GM23338 (cell line): Measurements from ENCODE around the gene RELL1.

Experiments used
- EZH2 ChIP-seq: fragments of 200-600 bp; sonication (generic); IDR thresholded peaks from one replicate; pipeline ENCODE4 v1.8.0; 2017; ENCODE audit warnings: antibody characterized with exemption, mild to moderate bottlenecking, low read depth; ENCODE audit not compliant: unreplicated experiment
- POLR2AphosphoS5 ChIP-seq: IDR thresholded peaks from 2 replicates; pipeline ENCODE4 v1.6.1; 2016; ENCODE audit warnings: antibody characterized with exemption, low read depth
- TF ChIP-seq, protein P1 (sequence below), 2 experiments: fragments of 200-600 bp in 1 of 2; sonication (generic) in 1 of 2; conservative IDR thresholded peaks; 2 replicates each; pipeline versions ENCODE4 v1.5.1 to v1.6.1; 2016 to 2017; ENCODE audit warnings: antibody characterized with exemption in 2 of 2, low read depth in 2 of 2, mild to moderate bottlenecking in 2 of 2, moderate library complexity in 1 of 2

DNA sequence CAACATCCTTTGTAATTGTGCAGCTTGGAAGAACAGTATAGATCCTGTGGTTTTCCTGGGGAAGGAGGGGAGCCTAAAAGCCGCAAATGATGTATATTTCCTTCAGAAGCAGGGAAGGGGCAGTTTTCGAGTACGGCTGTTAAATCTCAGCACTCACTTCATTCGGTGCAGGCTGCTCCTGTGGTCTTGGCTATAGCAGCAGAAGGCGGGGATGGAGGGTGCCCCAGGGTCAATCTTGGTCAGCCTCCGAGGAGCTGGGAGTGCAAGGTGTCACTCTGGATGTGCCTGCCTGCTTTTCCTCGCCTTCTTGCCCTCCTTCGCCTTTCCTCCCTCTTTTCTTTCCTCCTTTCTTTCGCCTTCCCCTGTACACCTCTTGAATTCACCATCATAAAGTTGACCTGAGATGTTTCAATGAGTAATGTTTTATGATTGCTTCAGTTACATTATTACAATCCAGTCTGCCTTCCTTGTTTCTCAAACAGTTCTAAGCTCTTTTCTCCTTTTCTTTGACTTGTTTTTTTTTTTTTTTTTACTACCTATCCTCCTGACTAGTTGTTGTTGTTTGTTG, 101.6 kb downstream of the RELL1 start:
- TF ChIP-seq, protein P1, sequence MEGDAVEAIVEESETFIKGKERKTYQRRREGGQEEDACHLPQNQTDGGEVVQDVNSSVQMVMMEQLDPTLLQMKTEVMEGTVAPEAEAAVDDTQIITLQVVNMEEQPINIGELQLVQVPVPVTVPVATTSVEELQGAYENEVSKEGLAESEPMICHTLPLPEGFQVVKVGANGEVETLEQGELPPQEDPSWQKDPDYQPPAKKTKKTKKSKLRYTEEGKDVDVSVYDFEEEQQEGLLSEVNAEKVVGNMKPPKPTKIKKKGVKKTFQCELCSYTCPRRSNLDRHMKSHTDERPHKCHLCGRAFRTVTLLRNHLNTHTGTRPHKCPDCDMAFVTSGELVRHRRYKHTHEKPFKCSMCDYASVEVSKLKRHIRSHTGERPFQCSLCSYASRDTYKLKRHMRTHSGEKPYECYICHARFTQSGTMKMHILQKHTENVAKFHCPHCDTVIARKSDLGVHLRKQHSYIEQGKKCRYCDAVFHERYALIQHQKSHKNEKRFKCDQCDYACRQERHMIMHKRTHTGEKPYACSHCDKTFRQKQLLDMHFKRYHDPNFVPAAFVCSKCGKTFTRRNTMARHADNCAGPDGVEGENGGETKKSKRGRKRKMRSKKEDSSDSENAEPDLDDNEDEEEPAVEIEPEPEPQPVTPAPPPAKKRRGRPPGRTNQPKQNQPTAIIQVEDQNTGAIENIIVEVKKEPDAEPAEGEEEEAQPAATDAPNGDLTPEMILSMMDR (conservative IDR thresholded peaks at IDR 0.05; ENCODE audit: low read depth in 2 of 2): no peak
- TF ChIP-seq EZH2: no peak
- no peak for TF ChIP-seq POLR2AphosphoS5
